Progenitor cell of endocrine pancreas (in vitro differentiated cells): ENCODE data around the gene NEK4. TPM values are rescaled to one million over a fixed set of nuclear protein-coding genes. Genes with fewer than 3 reads are reported as not detected.

Source experiments
- DNase-seq: peaks from one replicate; pipeline ENCODE4 v3.0.0; 2021; ENCODE audit warnings: low spot score; ENCODE audit not compliant: unreplicated experiment
- H3K27ac Mint-ChIP-seq: 2 replicates; pipeline ENCODE4 v1.8.0; 2021; ENCODE audit warnings: mild to moderate bottlenecking, moderate library complexity, mixed read lengths
- H3K27me3 Mint-ChIP-seq: 2 replicates; pipeline ENCODE4 v1.8.0; 2021; ENCODE audit warnings: mixed read lengths
- H3K36me3 Mint-ChIP-seq: 2 replicates; pipeline ENCODE4 v1.8.0; 2022; ENCODE audit warnings: mixed read lengths; ENCODE audit not compliant: insufficient read depth
- H3K4me1 Mint-ChIP-seq: 2 replicates; pipeline ENCODE4 v1.8.0; 2021; ENCODE audit warnings: low read depth, mixed read lengths
- H3K4me3 Mint-ChIP-seq: 2 replicates; pipeline ENCODE4 v1.8.0; 2021; ENCODE audit warnings: low read depth, mild to moderate bottlenecking, moderate library complexity, mixed read lengths
- H3K9me3 Mint-ChIP-seq: 2 replicates; pipeline ENCODE4 v1.8.0; 2021; ENCODE audit warnings: low read depth, mixed read lengths
- CTCF ChIP-seq: fragments of 200-600 bp; sonication (generic); IDR thresholded peaks from one replicate; pipeline ENCODE4 v1.5.0; 2021; ENCODE audit warnings: antibody characterized with exemption, mild to moderate bottlenecking; ENCODE audit not compliant: unreplicated experiment
- total RNA-seq: library from RNA; stranded (reverse); gene quantifications from 2 replicates; pipeline ENCODE4 v1.2.1, GENCODE V29; 2021

NEK4 gene
- total RNA-seq, 1 donor from 2014 or later = 51.1 TPM

- Mint-ChIP-seq H3K4me3 (no peak overlapping the region), H3K27me3 (no peaks in the 10 kb centered on the region), H3K27ac (no peak overlapping the region), H3K4me1 (peaks cover 7% of the 10 kb centered on the region), H3K36me3 (no peaks in the 10 kb centered on the region), H3K9me3 (no peaks in the 10 kb centered on the region)
- no peak for TF ChIP-seq CTCF
- no peak for DNase-seq
These were observed 23.2 kb upstream of the NEK4 start for GRCh38 chr3:52793702-52794611.

DNA sequence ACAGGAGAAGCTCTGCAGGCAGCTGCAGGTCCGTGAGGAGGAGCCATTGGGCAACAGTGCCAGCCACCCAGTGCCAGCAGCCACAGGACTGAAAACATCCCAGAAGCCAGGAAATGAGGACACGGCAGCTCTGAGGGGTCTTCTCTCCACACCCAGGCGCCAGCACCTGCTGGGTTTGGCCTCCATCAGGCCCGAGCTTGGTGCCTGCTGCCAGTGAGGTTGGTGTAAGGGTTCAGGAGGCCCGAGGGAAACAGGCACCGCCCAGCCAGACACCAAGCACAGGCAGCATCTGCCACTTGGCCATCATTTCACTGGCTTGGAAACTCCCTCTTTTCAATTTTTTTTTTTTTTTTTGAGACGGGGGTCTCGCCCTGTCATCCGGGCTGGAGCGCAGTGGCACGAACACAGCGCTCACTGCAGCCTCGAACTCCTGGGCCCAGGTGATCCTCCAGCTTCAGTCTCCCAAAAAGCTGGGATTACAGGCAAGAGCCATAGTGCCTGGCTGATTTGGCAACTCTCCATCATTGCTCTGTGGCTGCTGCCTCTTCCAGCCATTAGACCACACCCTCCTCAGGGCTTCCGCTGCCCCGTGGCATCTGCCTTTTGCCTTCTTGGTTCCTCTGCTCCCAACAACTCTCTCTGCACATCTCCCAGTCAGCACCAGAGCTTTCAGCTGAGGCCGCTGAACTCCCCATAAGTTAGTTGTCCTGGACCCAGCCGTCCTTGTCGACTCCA lies 22.4 kb upstream of the NEK4 start:
- TF ChIP-seq CTCF = no peak
- DNase-seq = no peak
- H3K4me3 Mint-ChIP-seq = no peak overlapping the region
- H3K4me1 Mint-ChIP-seq = peaks cover 7% of the 10 kb centered on the region
- no peaks in the 10 kb centered on the region for H3K36me3 Mint-ChIP-seq
- H3K27me3 Mint-ChIP-seq = peaks cover 3% of the 10 kb centered on the region
- no peaks in the 10 kb centered on the region for H3K9me3 Mint-ChIP-seq
- H3K27ac Mint-ChIP-seq = no peak overlapping the region

DNA sequence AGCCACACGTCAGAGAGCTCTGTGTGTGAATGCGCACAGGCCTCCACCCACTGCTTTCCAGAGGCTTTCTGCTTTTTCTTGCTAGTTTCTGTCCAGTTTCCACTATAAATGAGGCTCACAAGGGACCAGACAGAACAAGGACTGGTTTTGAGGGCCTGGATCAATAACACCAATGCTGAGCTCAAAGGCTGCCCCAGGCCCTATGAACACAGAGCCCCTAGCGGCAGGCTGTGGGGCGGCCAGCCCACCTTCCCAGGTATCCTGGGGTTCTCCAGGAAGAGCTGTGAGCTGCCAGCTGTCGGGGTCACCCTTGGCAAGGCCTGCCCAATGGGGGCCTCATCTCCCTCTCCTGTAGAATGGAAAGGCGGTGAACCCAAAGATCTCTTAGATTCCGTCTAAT lies 21.7 kb upstream of the NEK4 start:
- H3K27ac Mint-ChIP-seq = no peak overlapping the region
- no peak overlapping the region for H3K4me3 Mint-ChIP-seq
- no peaks in the 10 kb centered on the region for H3K9me3 Mint-ChIP-seq
- peak; percentile 32 for DNase-seq
- H3K4me1 Mint-ChIP-seq = peaks cover 7% of the 10 kb centered on the region
- H3K27me3 Mint-ChIP-seq = peaks cover 3% of the 10 kb centered on the region
- TF ChIP-seq CTCF = peak; percentile 71
- no peaks in the 10 kb centered on the region for H3K36me3 Mint-ChIP-seq

GRCh38 chr3:52791928-52792327 lies 21.2 kb upstream of the NEK4 start:
- Mint-ChIP-seq H3K27me3 (peaks cover 3% of the 10 kb centered on the region), H3K9me3 (no peaks in the 10 kb centered on the region), H3K4me3 (no peak overlapping the region), H3K27ac (no peak overlapping the region), H3K36me3 (no peaks in the 10 kb centered on the region), H3K4me1 (peaks cover 7% of the 10 kb centered on the region)
- DNase-seq = no peak
- TF ChIP-seq CTCF = no peak

DNA sequence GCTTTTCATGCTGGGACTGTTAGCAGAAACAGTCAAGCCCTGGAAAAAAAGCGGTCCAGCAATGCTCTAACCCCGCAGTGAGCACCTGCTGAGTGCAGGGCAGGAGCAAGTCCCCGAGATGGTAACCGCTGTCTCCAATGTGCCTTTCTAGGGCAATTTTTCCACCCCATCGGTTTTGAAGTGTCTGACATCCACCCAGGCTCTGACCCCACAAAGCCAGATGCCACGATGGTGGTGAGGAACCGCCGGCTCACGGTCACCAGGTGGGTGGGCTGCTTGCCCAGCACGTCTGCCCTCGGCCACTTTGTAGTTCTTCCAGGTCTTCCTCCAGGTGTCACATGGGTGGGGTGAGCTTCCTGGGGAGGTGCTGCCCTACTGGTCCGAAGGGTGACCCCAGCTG lies 20.6 kb upstream of the NEK4 start:
- peaks cover 10% of the 10 kb centered on the region for H3K4me1 Mint-ChIP-seq
- DNase-seq = no peak
- H3K36me3 Mint-ChIP-seq = no peaks in the 10 kb centered on the region
- no peak for TF ChIP-seq CTCF
- no peaks in the 10 kb centered on the region for H3K9me3 Mint-ChIP-seq
- H3K4me3 Mint-ChIP-seq = no peak overlapping the region
- H3K27ac Mint-ChIP-seq = no peak overlapping the region
- H3K27me3 Mint-ChIP-seq = peaks cover 3% of the 10 kb centered on the region
